ENCODE data around the gene NPLOC4. TPM values are rescaled to one million over a fixed set of nuclear protein-coding genes. Genes with fewer than 3 reads are reported as not detected.

Gene NPLOC4
- polyA plus RNA-seq, 1 of the 3 experiments (the other 2 are of a cell fraction) = 88.6 TPM

- H4K20me1 ChIP-seq (ENCODE audit: insufficient read depth) = peaks cover 5% of the 10 kb centered on the region; the same call in 1 of the 2 replicates
- H3F3A ChIP-seq (replicated peaks; ENCODE audit: insufficient read depth) = peaks cover 27% of the 10 kb centered on the region
- H3K4me1 ChIP-seq (ENCODE audit: control insufficient read depth in 1 of 2, insufficient read depth in 2 of 2, low read depth in 1 of 2, low read length in 1 of 2) = peaks cover 4 to 5% of the 10 kb centered on the region in 2 experiments; a peak in 3 of 4 replicates
- CTCF ChIA-PET = interaction anchor here (1.7 to 2.3 kb wide), 3 partner anchors 9 to 72 kb away, joined by 4 to 8 read pairs (median 5); no protein-coding TSS in a partner anchor
- H3K4me2 ChIP-seq = no peak overlapping the region
- POLR2A ChIA-PET = no interaction called here
- 95% methylated on average over 15 of the region's 16 CpGs for WGBS (ENCODE audit: low lambda C conversion rate)
- H3K27ac ChIP-seq (ENCODE audit: low read depth in 2 of 2, low read length in 1 of 2) = no peak overlapping the region
- no peaks in the 10 kb centered on the region for H3K9me2 ChIP-seq
- no peaks in the 10 kb centered on the region for H3K9me3 ChIP-seq
- peaks cover 37 to 55% of the 10 kb centered on the region in 2 experiments for H3K36me3 ChIP-seq (replicated peaks in 1 of 2; ENCODE audit: control insufficient read depth in 1 of 2, insufficient read depth in 2 of 2, low read length in 1 of 2)
- no peak overlapping the region for H3K9ac ChIP-seq
- H3K27me3 ChIP-seq (ENCODE audit: insufficient read depth) = no peaks in the 10 kb centered on the region
- no peak overlapping the region for H2AFZ ChIP-seq (ENCODE audit: low read depth)
- peaks cover 45% of the 10 kb centered on the region for H3K79me2 ChIP-seq (ENCODE audit: insufficient read depth)
- TF ChIP-seq, protein P1, sequence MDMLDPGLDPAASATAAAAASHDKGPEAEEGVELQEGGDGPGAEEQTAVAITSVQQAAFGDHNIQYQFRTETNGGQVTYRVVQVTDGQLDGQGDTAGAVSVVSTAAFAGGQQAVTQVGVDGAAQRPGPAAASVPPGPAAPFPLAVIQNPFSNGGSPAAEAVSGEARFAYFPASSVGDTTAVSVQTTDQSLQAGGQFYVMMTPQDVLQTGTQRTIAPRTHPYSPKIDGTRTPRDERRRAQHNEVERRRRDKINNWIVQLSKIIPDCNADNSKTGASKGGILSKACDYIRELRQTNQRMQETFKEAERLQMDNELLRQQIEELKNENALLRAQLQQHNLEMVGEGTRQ (IDR thresholded peaks at IDR 0.05; ENCODE audit: borderline replicate concordance, low read depth, low read length) = no peak
- TF ChIP-seq ELF1 (IDR thresholded peaks at IDR 0.05) (no peak), YY1 (IDR thresholded peaks at IDR 0.05; ENCODE audit: low read depth) (no peak), RAD21 (IDR thresholded peaks at IDR 0.05; ENCODE audit: low read length) (no peak), REST (IDR thresholded peaks at IDR 0.05; ENCODE audit: low read depth, low read length) (no peak), TEAD4 (IDR thresholded peaks at IDR 0.05; ENCODE audit: borderline replicate concordance, insufficient read depth) (no peak), EP300 (IDR thresholded peaks at IDR 0.05; ENCODE audit: borderline replicate concordance in 1 of 2, low read depth in 1 of 2, low read length in 1 of 2) (no peak), NRF1 (IDR thresholded peaks at IDR 0.05; ENCODE audit: low read depth, low read length) (no peak), EZH2phosphoT487 (IDR thresholded peaks at IDR 0.05; ENCODE audit: borderline replicate concordance, low read depth) (no peak), JUND (IDR thresholded peaks at IDR 0.05) (no peak), MEF2A (IDR thresholded peaks at IDR 0.05; ENCODE audit: borderline replicate concordance, low read depth) (no peak), FOXM1 (IDR thresholded peaks at IDR 0.05; ENCODE audit: low read depth) (no peak), FOSL2 (IDR thresholded peaks at IDR 0.05; ENCODE audit: borderline replicate concordance, low read depth) (no peak)
- no peak overlapping the region for H3K4me3 ChIP-seq (ENCODE audit: low read depth in 2 of 2, low read length in 1 of 2)
- DNase-seq = no peak
Measured at GRCh38 chr17:81672954-81673353, 36.0 kb upstream of the NPLOC4 start.

DNA sequence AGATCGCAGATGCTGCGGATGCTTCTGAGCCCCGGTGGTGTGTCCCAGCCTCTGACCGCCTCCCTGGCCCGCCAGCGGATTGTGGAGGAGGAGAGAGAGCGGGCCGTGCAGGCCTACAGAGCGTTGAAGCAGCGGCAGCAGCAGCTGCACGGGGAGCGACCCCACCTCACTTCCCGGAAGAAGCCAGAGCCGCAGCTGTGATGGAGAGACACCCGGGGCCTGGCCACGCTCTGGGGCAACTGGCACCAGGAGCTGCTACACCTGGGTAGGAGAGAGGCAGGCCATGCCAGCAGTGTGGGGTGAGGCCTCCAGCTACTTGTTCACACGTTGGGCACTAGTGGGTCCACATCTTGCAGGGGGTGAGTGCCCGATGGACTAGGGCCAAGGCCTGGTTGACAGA is 35.6 kb upstream of the NPLOC4 start:
- no peak overlapping the region for H3K4me2 ChIP-seq
- no peaks in the 10 kb centered on the region for H3K9me2 ChIP-seq
- peaks cover 45% of the 10 kb centered on the region for H3K79me2 ChIP-seq (ENCODE audit: insufficient read depth)
- no peak overlapping the region for H2AFZ ChIP-seq (ENCODE audit: low read depth)
- no peak for DNase-seq
- CTCF ChIA-PET = interaction anchor here (1.7 to 2.3 kb wide), 3 partner anchors 10 to 71 kb away, joined by 4 to 8 read pairs (median 5); no protein-coding TSS in a partner anchor
- H3F3A ChIP-seq (replicated peaks; ENCODE audit: insufficient read depth) = peaks cover 23% of the 10 kb centered on the region
- H3K4me1 ChIP-seq (ENCODE audit: control insufficient read depth in 1 of 2, insufficient read depth in 2 of 2, low read depth in 1 of 2, low read length in 1 of 2) = peaks cover 9 to 10% of the 10 kb centered on the region in 2 experiments; a peak in 3 of 4 replicates
- H3K4me3 ChIP-seq (ENCODE audit: low read depth in 2 of 2, low read length in 1 of 2) = no peak overlapping the region
- peaks cover 5% of the 10 kb centered on the region; the same call in 1 of the 2 replicates for H4K20me1 ChIP-seq (ENCODE audit: insufficient read depth)
- H3K36me3 ChIP-seq (replicated peaks in 1 of 2; ENCODE audit: control insufficient read depth in 1 of 2, insufficient read depth in 2 of 2, low read length in 1 of 2) = peaks cover 37 to 55% of the 10 kb centered on the region in 2 experiments
- 86% methylated on average over 17 of the region's 18 CpGs for WGBS (ENCODE audit: low lambda C conversion rate)
- no peaks in the 10 kb centered on the region for H3K27me3 ChIP-seq (ENCODE audit: insufficient read depth)
- POLR2A ChIA-PET = no interaction called here
- no peak overlapping the region for H3K27ac ChIP-seq (ENCODE audit: low read depth in 2 of 2, low read length in 1 of 2)
- no peak overlapping the region for H3K9ac ChIP-seq
- H3K9me3 ChIP-seq = no peaks in the 10 kb centered on the region
- no peak for TF ChIP-seq PBX3 (IDR thresholded peaks at IDR 0.05)
- TF ChIP-seq GABPA (IDR thresholded peaks at IDR 0.05; ENCODE audit: low read depth) = no peak
- no peak for TF ChIP-seq YY1 (IDR thresholded peaks at IDR 0.05; ENCODE audit: low read depth)
- no peak for TF ChIP-seq JUND (IDR thresholded peaks at IDR 0.05)
- no peak for TF ChIP-seq FOXJ3 (CRISPR knock-in tag; IDR thresholded peaks at IDR 0.05)
- no peak for TF ChIP-seq RCOR1 (IDR thresholded peaks at IDR 0.05; ENCODE audit: low read length)
- TF ChIP-seq, protein P1 (IDR thresholded peaks at IDR 0.05; ENCODE audit: borderline replicate concordance, low read depth, low read length) = no peak
- no peak for TF ChIP-seq MEF2A (IDR thresholded peaks at IDR 0.05; ENCODE audit: borderline replicate concordance, low read depth)
- TF ChIP-seq TEAD4 (IDR thresholded peaks at IDR 0.05; ENCODE audit: borderline replicate concordance, insufficient read depth) = no peak
- TF ChIP-seq, protein P2, sequence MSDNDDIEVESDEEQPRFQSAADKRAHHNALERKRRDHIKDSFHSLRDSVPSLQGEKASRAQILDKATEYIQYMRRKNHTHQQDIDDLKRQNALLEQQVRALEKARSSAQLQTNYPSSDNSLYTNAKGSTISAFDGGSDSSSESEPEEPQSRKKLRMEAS (IDR thresholded peaks at IDR 0.05; ENCODE audit: low read depth) = no peak
- no peak for TF ChIP-seq FOSL2 (IDR thresholded peaks at IDR 0.05; ENCODE audit: borderline replicate concordance, low read depth)
- no peak for TF ChIP-seq FOXM1 (IDR thresholded peaks at IDR 0.05; ENCODE audit: low read depth)
- no peak for TF ChIP-seq TCF12 (IDR thresholded peaks at IDR 0.05)
- TF ChIP-seq RFX5 (IDR thresholded peaks at IDR 0.05; ENCODE audit: low read length) = no peak

Data from SK-N-SH (cell line).